C4-2B (cell line): ENCODE results near the gene ZC2HC1C.

Experiments
- CTCF ChIP-seq: fragments of 450-650 bp; conservative IDR thresholded peaks from 2 replicates; pipeline ENCODE4 v1.5.1; 2017; ENCODE audit warnings: mild to moderate bottlenecking
- ZFX ChIP-seq: fragments of 450-650 bp; IDR thresholded peaks from 2 replicates; pipeline ENCODE4 v1.6.1; 2017

GRCh38 chr14:75042035-75042434, 27.4 kb upstream of the ZC2HC1C start:
- TF ChIP-seq CTCF = no peak
- TF ChIP-seq ZFX = no peak
